ENCODE measurements around the gene APBA1.

Gene APBA1

GRCh38 chr9:69647804-69648203 lies 24.4 kb downstream of the APBA1 start:
- H3K4me3 ChIP-seq (ENCODE audit: low read depth, low read length), result no peak overlapping the region
- no peak for DNase-seq (ENCODE audit: low read depth)
- TF ChIP-seq CTCF (IDR thresholded peaks at IDR 0.05; ENCODE audit: insufficient read depth, low read depth, low read length, missing control alignments), result no peak

GRCh38 chr9:69646810-69647209 lies 25.4 kb downstream of the APBA1 start:
- no peak for DNase-seq (ENCODE audit: low read depth)
- TF ChIP-seq CTCF (IDR thresholded peaks at IDR 0.05; ENCODE audit: insufficient read depth, low read depth, low read length, missing control alignments), result no peak
- H3K4me3 ChIP-seq (ENCODE audit: low read depth, low read length), result no peak overlapping the region

GRCh38 chr9:69645488-69645887 lies 26.7 kb downstream of the APBA1 start:
- DNase-seq (ENCODE audit: low read depth), result no peak

GRCh38 chr9:69643098-69643497 lies 29.1 kb downstream of the APBA1 start:
- no peak overlapping the region for H3K4me3 ChIP-seq (ENCODE audit: low read depth, low read length)
- TF ChIP-seq CTCF (IDR thresholded peaks at IDR 0.05; ENCODE audit: insufficient read depth, low read depth, low read length, missing control alignments), result no peak
- DNase-seq (ENCODE audit: low read depth), result no peak

More at GRCh38 chr9:69645488-69645887, 26.7 kb downstream of the APBA1 start:
- no peak for TF ChIP-seq CTCF (IDR thresholded peaks at IDR 0.05; ENCODE audit: insufficient read depth, low read depth, low read length, missing control alignments)
- no peak overlapping the region for H3K4me3 ChIP-seq (ENCODE audit: low read depth, low read length)

- H3K4me3 ChIP-seq (ENCODE audit: low read depth, low read length), result no peak overlapping the region
- TF ChIP-seq CTCF (IDR thresholded peaks at IDR 0.05; ENCODE audit: insufficient read depth, low read depth, low read length, missing control alignments), result no peak
- DNase-seq (ENCODE audit: low read depth), result no peak
These were observed 34.4 kb downstream of the APBA1 start for GRCh38 chr9:69637817-69638200.

GRCh38 chr9:69637193-69637816 lies 34.9 kb downstream of the APBA1 start:
- TF ChIP-seq CTCF (IDR thresholded peaks at IDR 0.05; ENCODE audit: insufficient read depth, low read depth, low read length, missing control alignments), result no peak
- no peak overlapping the region for H3K4me3 ChIP-seq (ENCODE audit: low read depth, low read length)
- no peak for DNase-seq (ENCODE audit: low read depth)

- DNase-seq (ENCODE audit: low read depth), result no peak
- TF ChIP-seq CTCF (IDR thresholded peaks at IDR 0.05; ENCODE audit: insufficient read depth, low read depth, low read length, missing control alignments), result no peak
- no peak overlapping the region for H3K4me3 ChIP-seq (ENCODE audit: low read depth, low read length)
These were observed 38.5 kb downstream of the APBA1 start for GRCh38 chr9:69633716-69634115.

All from GM12865 (cell line).